Gastrocnemius medialis (tissue), 4 donors: ENCODE measurements around the gene HNRNPA3. TPM values are rescaled to one million over a fixed set of nuclear protein-coding genes. Genes with fewer than 3 reads are reported as not detected.
"Not testable (repeated sequence)": the region's sequence is repeated elsewhere in the genome, so short reads cannot be mapped to it uniquely, and the experiment has no call there.

Experiments
- ATAC-seq, 2 donors: fragments of 150-250 bp; one replicate each; pipeline ENCODE4 v1.9.1; 2016
- DNase-seq, 2 donors: peaks; one replicate each; pipeline ENCODE4 v3.0.0-alpha.2; 2019
- H3K27ac ChIP-seq, 4 donors: fragments of 200-600 bp; sonication (generic); 1 replicate in 1 of 4; 2 replicates in 3 of 4; pipeline ENCODE4 v1.5.1; 2016 to 2018; ENCODE audit warnings: mild to moderate bottlenecking in 2 of 4, moderate library complexity in 1 of 4
- H3K27me3 ChIP-seq, 3 donors: fragments of 200-600 bp; sonication (generic) in 2 of 3; 1 replicate in 1 of 3; 2 replicates in 2 of 3; pipeline versions ENCODE4 v1.5.1 to v1.6.0; 2016 to 2019; ENCODE audit warnings: mild to moderate bottlenecking in 1 of 3, moderate library complexity in 1 of 3
- H3K36me3 ChIP-seq, 2 donors: fragments of 200-600 bp; sonication (generic) in 1 of 2; one replicate each; pipeline ENCODE4 v1.5.1; 2017 to 2018
- H3K4me1 ChIP-seq, 2 donors: fragments of 200-600 bp; sonication (generic) in 1 of 2; one replicate each; pipeline ENCODE4 v1.5.1; 2016 to 2017; ENCODE audit warnings: mild to moderate bottlenecking in 2 of 2
- H3K4me3 ChIP-seq, 4 donors: fragments of 200-600 bp; sonication (generic) in 3 of 4; 1 replicate in 1 of 4; 2 replicates in 3 of 4; pipeline ENCODE4 v1.5.1; 2016 to 2019; ENCODE audit warnings: mild to moderate bottlenecking in 2 of 4
- H3K9me3 ChIP-seq, 3 donors: fragments of 200-600 bp; sonication (generic) in 2 of 3; 1 replicate in 1 of 3; 2 replicates in 2 of 3; pipeline ENCODE4 v1.5.1; 2016 to 2019
- POLR2A ChIP-seq, 2 donors: fragments of 450-650 bp; IDR thresholded peaks; one replicate each; pipeline ENCODE4 v1.6.1; 2017; ENCODE audit warnings: antibody characterized with exemption in 2 of 2, mild to moderate bottlenecking in 2 of 2, moderate library complexity in 2 of 2
- in situ Hi-C, 4 donors: fragments of 200-750 bp; cut with MboI; loops; one replicate each; pipeline versions ENCODE4 v1.15.0 to v1.8.0; 2017; ENCODE audit warnings: low sequenced_read_pairs in 4 of 4
- intact Hi-C: fragments of 100-400 bp; cut with DNase I; formaldehyde crosslinking; loops from one replicate; pipeline ENCODE4 v1.15.1; 2023; ENCODE audit warnings: low total_unique reads
- total RNA-seq, 4 donors: library from RNA; depleted of rRNA; stranded (reverse); fragments of >200 nt; gene quantifications; one replicate each; pipeline versions ENCODE4 v1.1.0 to v1.2.3, GENCODE V29; 2016
- TF ChIP-seq, protein P1 (sequence below), 5 experiments: fragments of 450-650 bp in 3 of 5; fragments of 200-600 bp in 2 of 5; sonication (generic) in 2 of 5; IDR thresholded peaks in 4 of 5; conservative IDR thresholded peaks in 1 of 5; 1 replicate in 4 of 5; 2 replicates in 1 of 5; pipeline ENCODE4 v1.5.1; 2016 to 2019; ENCODE audit warnings: antibody characterized with exemption in 5 of 5, mild to moderate bottlenecking in 3 of 5, moderate library complexity in 3 of 5

Gene HNRNPA3
- total RNA-seq, 4 donors from 2014 or later, result 16.1 to 32.2 (median 22.4) TPM

DNA sequence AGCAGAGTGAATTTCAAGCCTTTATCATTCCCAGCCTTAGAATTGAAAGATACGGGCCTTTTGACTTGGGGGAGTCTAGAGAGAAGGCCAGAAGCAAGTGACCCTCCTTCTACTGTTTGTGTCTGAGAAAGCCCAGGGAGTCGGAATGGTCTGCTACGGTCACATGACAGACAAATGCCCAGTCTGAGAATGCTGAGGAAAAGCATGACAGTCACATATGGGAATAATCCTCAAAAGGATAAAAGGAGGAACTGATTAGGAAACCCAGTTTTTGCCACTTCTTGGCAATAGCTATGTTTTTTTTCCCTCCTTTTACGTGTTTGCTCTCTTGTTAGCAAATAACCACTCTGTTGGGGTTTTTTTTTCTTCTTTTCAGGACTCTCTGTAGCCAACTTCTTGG lies 38.1 kb upstream of the HNRNPA3 start:
- intact Hi-C loops, result no loop called here

DNA sequence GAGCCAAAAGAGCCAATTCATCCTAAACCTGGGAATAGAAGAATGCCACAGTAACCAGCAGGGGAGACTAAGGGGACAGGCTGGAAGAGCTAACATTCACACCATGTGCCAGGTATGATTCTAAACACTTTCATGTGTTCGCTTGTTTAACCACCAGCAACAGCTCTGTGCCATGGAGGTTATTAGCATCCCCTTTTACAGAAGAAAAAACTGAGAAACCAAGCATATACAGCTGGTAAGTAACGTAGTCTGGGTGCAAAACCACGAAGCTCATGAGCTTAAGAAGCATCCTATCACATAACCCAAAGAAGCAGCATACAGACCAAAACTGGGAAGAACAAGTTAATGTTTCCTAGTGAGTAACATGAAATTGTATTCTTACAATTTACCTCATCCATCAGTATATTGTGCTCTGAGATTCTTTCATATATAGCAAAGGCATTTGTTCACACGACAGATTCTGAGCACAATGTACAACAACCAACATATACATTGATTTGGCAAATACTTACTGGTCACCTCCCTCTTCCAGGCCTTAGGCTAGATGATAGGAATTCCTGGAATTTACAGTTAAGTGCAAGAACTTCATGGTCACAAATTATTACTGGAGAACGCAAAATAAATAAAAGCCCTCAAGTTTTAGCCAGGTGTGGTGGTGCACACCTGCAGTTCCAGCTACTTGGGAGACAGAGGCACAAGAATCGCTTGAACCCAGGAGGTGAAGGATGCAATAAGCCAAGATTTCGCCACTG lies 36.5 kb upstream of the HNRNPA3 start:
- no peaks in the 10 kb centered on the region for H3K9me3 ChIP-seq
- H3K4me3 ChIP-seq, result no peak overlapping the region
- no peaks in the 10 kb centered on the region for H3K36me3 ChIP-seq
- TF ChIP-seq POLR2A (IDR thresholded peaks at IDR 0.05), result no peak
- TF ChIP-seq, protein P1, sequence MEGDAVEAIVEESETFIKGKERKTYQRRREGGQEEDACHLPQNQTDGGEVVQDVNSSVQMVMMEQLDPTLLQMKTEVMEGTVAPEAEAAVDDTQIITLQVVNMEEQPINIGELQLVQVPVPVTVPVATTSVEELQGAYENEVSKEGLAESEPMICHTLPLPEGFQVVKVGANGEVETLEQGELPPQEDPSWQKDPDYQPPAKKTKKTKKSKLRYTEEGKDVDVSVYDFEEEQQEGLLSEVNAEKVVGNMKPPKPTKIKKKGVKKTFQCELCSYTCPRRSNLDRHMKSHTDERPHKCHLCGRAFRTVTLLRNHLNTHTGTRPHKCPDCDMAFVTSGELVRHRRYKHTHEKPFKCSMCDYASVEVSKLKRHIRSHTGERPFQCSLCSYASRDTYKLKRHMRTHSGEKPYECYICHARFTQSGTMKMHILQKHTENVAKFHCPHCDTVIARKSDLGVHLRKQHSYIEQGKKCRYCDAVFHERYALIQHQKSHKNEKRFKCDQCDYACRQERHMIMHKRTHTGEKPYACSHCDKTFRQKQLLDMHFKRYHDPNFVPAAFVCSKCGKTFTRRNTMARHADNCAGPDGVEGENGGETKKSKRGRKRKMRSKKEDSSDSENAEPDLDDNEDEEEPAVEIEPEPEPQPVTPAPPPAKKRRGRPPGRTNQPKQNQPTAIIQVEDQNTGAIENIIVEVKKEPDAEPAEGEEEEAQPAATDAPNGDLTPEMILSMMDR (IDR thresholded peaks at IDR 0.05 in 4 of 5, conservative IDR thresholded peaks at IDR 0.05 in 1 of 5), result no peak
- peaks cover 0 to 7% of the 10 kb centered on the region in 2 donors for H3K4me1 ChIP-seq
- in situ Hi-C loops (loop anchor here in 1 of 4 donors (25.0 kb wide), 1 partner anchor 111 kb away; no protein-coding TSS in a partner anchor), intact Hi-C loops (no loop called here)
- H3K27ac ChIP-seq, result no peak overlapping the region
- ATAC-seq, result no peak
- DNase-seq, result no peak
- H3K27me3 ChIP-seq, result no peaks in the 10 kb centered on the region

More for the DNA sequence above, 38.1 kb upstream of the HNRNPA3 start:
- TF ChIP-seq POLR2A (IDR thresholded peaks at IDR 0.05), result no peak
- TF ChIP-seq, protein P1 (IDR thresholded peaks at IDR 0.05 in 4 of 5, conservative IDR thresholded peaks at IDR 0.05 in 1 of 5), result no peak
- Histone ChIP-seq H3K27ac (no peak overlapping the region), H3K4me3 (no peak overlapping the region), H3K9me3 (no peaks in the 10 kb centered on the region), H3K36me3 (no peaks in the 10 kb centered on the region), H3K4me1 (peaks cover 0 to 7% of the 10 kb centered on the region in 2 donors), H3K27me3 (no peaks in the 10 kb centered on the region)
- in situ Hi-C loops, result loop anchor here (25.0 kb wide), 3 partner anchors 438 to 1037 kb away; partner anchors contain the start of gene HOXD8 (in 2 of the 4)
- ATAC-seq (no peak), DNase-seq (no peak)

DNA sequence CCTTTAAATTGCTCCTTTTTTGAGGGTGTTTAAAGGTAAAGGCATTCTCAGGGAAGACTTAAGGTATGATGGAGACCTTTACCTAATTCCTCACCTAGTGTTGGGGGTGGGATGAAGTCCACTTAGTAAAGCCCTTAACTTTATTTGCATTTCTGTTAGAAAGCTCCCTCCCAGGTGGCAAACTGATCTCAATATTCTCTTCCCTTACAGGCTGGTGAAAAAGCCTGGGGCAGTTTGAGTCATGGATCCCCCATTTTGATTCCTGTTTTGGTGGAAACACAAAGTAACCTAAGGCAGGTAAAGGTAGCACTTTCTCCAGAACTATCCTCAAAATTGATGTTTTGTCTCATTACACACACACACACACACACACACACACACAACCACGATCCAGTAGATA lies 33.8 kb upstream of the HNRNPA3 start:
- Histone ChIP-seq H3K36me3 (no peaks in the 10 kb centered on the region), H3K4me1 (no peaks in the 10 kb centered on the region), H3K9me3 (no peaks in the 10 kb centered on the region), H3K27ac (no peak overlapping the region), H3K27me3 (no peaks in the 10 kb centered on the region), H3K4me3 (no peak overlapping the region)
- in situ Hi-C loops (loop anchor here in 1 of 4 donors (25.0 kb wide), 1 partner anchor 109 kb away; no protein-coding TSS in a partner anchor), intact Hi-C loops (no loop called here)
- TF ChIP-seq POLR2A (IDR thresholded peaks at IDR 0.05), result no peak
- TF ChIP-seq, protein P1 (IDR thresholded peaks at IDR 0.05 in 4 of 5, conservative IDR thresholded peaks at IDR 0.05 in 1 of 5), result no peak
- DNase-seq (no peak), ATAC-seq (no peak)

DNA sequence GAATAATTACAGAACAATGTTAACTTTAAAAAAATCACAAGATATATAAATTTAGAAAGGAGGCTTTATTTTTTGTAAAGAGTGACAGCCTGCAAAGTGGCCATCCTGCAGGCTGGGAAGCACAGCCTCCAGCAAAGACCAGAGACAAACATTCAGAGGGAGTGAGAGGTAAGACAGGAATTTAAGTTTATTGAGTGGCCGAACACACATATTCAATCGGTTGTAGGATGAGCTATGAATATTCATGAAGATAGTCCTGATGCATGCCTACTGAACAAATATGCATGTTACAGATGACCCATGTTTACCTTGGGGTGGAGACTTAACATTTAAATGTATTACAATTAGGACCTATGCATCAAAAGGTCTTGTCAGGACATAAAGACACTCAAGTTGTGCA lies 33.4 kb upstream of the HNRNPA3 start:
- DNase-seq (no peak), ATAC-seq (no peak)
- Histone ChIP-seq H3K4me1 (no peaks in the 10 kb centered on the region), H3K4me3 (no peak overlapping the region), H3K27me3 (no peaks in the 10 kb centered on the region), H3K36me3 (no peaks in the 10 kb centered on the region), H3K27ac (no peak overlapping the region), H3K9me3 (no peaks in the 10 kb centered on the region)
- in situ Hi-C loops (loop anchor here in 1 of 4 donors (25.0 kb wide), 1 partner anchor 108 kb away; no protein-coding TSS in a partner anchor), intact Hi-C loops (no loop called here)
- no peak for TF ChIP-seq POLR2A (IDR thresholded peaks at IDR 0.05)
- TF ChIP-seq, protein P1 (IDR thresholded peaks at IDR 0.05 in 4 of 5, conservative IDR thresholded peaks at IDR 0.05 in 1 of 5), result no peak

DNA sequence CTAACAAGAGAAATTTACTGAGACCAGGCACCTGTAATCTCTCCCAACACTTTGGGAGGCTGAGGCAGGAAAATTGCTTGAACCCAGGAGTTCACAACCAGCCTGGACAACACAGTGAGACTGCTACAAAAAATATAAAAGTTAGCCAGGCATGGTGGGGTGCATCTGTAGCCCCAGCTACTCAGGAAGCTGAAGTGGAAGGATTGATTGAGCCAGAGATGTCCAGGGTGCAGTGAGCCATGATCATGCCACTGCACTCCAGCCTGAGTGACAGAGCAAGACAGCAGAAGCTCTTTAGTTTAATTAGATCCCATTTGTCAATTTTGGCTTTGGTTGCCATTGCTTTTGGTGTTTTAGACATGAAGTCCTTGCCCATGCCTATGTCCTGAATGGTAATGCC lies 32.9 kb upstream of the HNRNPA3 start:
- H3K9me3 ChIP-seq, H3K36me3 ChIP-seq, H3K4me1 ChIP-seq, H3K27ac ChIP-seq, intact Hi-C loops, H3K27me3 ChIP-seq, DNase-seq, ATAC-seq, H3K4me3 ChIP-seq: not testable (repeated sequence)
- in situ Hi-C loops, result loop anchor here in 1 of 4 donors (25.0 kb wide), 1 partner anchor 108 kb away; no protein-coding TSS in a partner anchor
